Uterus (tissue), 4 donors: ENCODE results near the gene ADIRF. TPM values are rescaled to one million over a fixed set of nuclear protein-coding genes. Genes with fewer than 3 reads are reported as not detected.
"Not testable (repeated sequence)": the region's sequence is repeated elsewhere in the genome, so short reads cannot be mapped to it uniquely, and the experiment has no call there.

ENCODE experiments used
- DNase-seq, 2 donors: peaks; one replicate each; pipeline ENCODE4 v3.0.0-alpha.2; 2019 to 2020
- H3K27ac ChIP-seq, 2 donors: fragments of 200-600 bp; sonication (generic); 1 replicate in 1 of 2; 2 replicates in 1 of 2; pipeline ENCODE4 v1.5.1; 2016 to 2018
- H3K27me3 ChIP-seq, 2 donors: fragments of 200-600 bp; sonication (generic); one replicate each; pipeline ENCODE4 v1.5.1; 2018 to 2019; ENCODE audit warnings: control low read depth in 1 of 2
- H3K36me3 ChIP-seq, 2 donors: fragments of 200-600 bp; sonication (generic); one replicate each; pipeline ENCODE4 v1.5.1; 2019; ENCODE audit warnings: control low read depth in 1 of 2
- H3K4me1 ChIP-seq, 2 donors: fragments of 200-600 bp; sonication (generic); one replicate each; pipeline ENCODE4 v1.5.1; 2018 to 2019; ENCODE audit warnings: control low read depth in 1 of 2
- H3K4me3 ChIP-seq, 2 donors: fragments of 200-600 bp; sonication (generic); 1 replicate in 1 of 2; 2 replicates in 1 of 2; pipeline ENCODE4 v1.5.1; 2018 to 2019; ENCODE audit warnings: mild to moderate bottlenecking in 1 of 2
- H3K9me3 ChIP-seq, 2 donors: fragments of 200-600 bp; sonication (generic); one replicate each; pipeline ENCODE4 v1.5.1; 2019; ENCODE audit warnings: control low read depth in 1 of 2
- CTCF ChIP-seq, 4 experiments: fragments of 200-600 bp in 2 of 4; fragments of 450-650 bp in 2 of 4; sonication (generic) in 2 of 4; IDR thresholded peaks; one replicate each; pipeline ENCODE4 v1.5.1; 2016 to 2019; ENCODE audit warnings: antibody characterized with exemption in 4 of 4, mild to moderate bottlenecking in 2 of 4, moderate library complexity in 1 of 4
- POLR2A ChIP-seq, 2 donors: fragments of 450-650 bp; IDR thresholded peaks; one replicate each; pipeline ENCODE4 v1.6.1; 2016; ENCODE audit warnings: antibody characterized with exemption in 2 of 2, mild to moderate bottlenecking in 1 of 2, moderate library complexity in 1 of 2
- intact Hi-C: fragments of 100-400 bp; cut with DNase I; formaldehyde crosslinking; loops from one replicate; pipeline ENCODE4 v1.15.1; 2023; ENCODE audit warnings: low total_unique reads
- total RNA-seq, 4 donors: library from RNA; depleted of rRNA in 3 of 4; stranded (reverse); fragments of >200 nt in 3 of 4; gene quantifications; one replicate each; pipeline versions ENCODE4 v1.1.0 to v1.2.4, GENCODE V29; 2014 to 2023
- donor health status: DM: yes; HTN: yes; CAD: no.

ADIRF gene
- total RNA-seq, 4 donors from 2014 or later: 8.5 to 368 (median 275) TPM

- intact Hi-C loops: no loop called here
- no peaks in the 10 kb centered on the region for H3K27me3 ChIP-seq
- no peak overlapping the region for H3K27ac ChIP-seq
- H3K4me1 ChIP-seq: peaks cover 0 to 4% of the 10 kb centered on the region in 2 donors
- peak in 1 of 2 donors; percentile 3 for DNase-seq
- no peak overlapping the region for H3K4me3 ChIP-seq
- H3K9me3 ChIP-seq: no peaks in the 10 kb centered on the region
- no peaks in the 10 kb centered on the region for H3K36me3 ChIP-seq
- TF ChIP-seq CTCF (IDR thresholded peaks at IDR 0.05): no peak
- TF ChIP-seq POLR2A (IDR thresholded peaks at IDR 0.05): no peak
Observed at GRCh38 chr10:86950349-86950748, 17.9 kb upstream of the ADIRF start.

- Histone ChIP-seq H3K4me3 (no peak overlapping the region), H3K27ac (no peak overlapping the region), H3K9me3 (no peaks in the 10 kb centered on the region), H3K4me1 (peaks cover 0 to 4% of the 10 kb centered on the region in 2 donors), H3K36me3 (no peaks in the 10 kb centered on the region), H3K27me3 (no peaks in the 10 kb centered on the region)
- TF ChIP-seq CTCF (IDR thresholded peaks at IDR 0.05) (no peak), POLR2A (IDR thresholded peaks at IDR 0.05) (no peak)
- intact Hi-C loops: no loop called here
- peak in 1 of 2 donors; percentile 3 for DNase-seq
Observed at GRCh38 chr10:86951184-86951761, 17.0 kb upstream of the ADIRF start.

- Histone ChIP-seq H3K27me3 (no peaks in the 10 kb centered on the region), H3K36me3 (no peaks in the 10 kb centered on the region), H3K27ac (no peak overlapping the region), H3K4me3 (no peak overlapping the region), H3K4me1 (peaks cover 0 to 4% of the 10 kb centered on the region in 2 donors), H3K9me3 (no peaks in the 10 kb centered on the region)
- intact Hi-C loops: no loop called here
- DNase-seq: no peak
- TF ChIP-seq POLR2A (IDR thresholded peaks at IDR 0.05) (no peak), CTCF (IDR thresholded peaks at IDR 0.05) (no peak)
Observed at GRCh38 chr10:86952106-86952505, 16.2 kb upstream of the ADIRF start.

- DNase-seq, intact Hi-C loops, H3K4me1 ChIP-seq: not testable (repeated sequence)
Observed at GRCh38 chr10:86952697-86953096, 15.6 kb upstream of the ADIRF start.

GRCh38 chr10:86953747-86954680 lies 14.3 kb upstream of the ADIRF start:
- intact Hi-C loops: no loop called here
- Histone ChIP-seq H3K27me3 (no peaks in the 10 kb centered on the region), H3K4me3 (no peak overlapping the region), H3K36me3 (no peaks in the 10 kb centered on the region), H3K4me1 (peaks cover 4 to 6% of the 10 kb centered on the region in 2 donors), H3K9me3 (no peaks in the 10 kb centered on the region), H3K27ac (peak overlapping the region; percentile 76 to 82)
- no peak for TF ChIP-seq CTCF (IDR thresholded peaks at IDR 0.05)
- TF ChIP-seq POLR2A (IDR thresholded peaks at IDR 0.05): no peak
- peak; percentile 73 to 76 for DNase-seq

More at GRCh38 chr10:86952697-86953096, 15.6 kb upstream of the ADIRF start:
- H3K9me3 ChIP-seq, H3K27ac ChIP-seq, H3K4me3 ChIP-seq, H3K27me3 ChIP-seq, H3K36me3 ChIP-seq: not testable (repeated sequence)
